SK-N-SH treated with all-trans-retinoic acid at 6 μM for 48 hours (cell line): ENCODE measurements around the gene ALX3.

Experiments
- ATAC-seq: fragments of 200-7000 bp; cut with Tn5 transposase; 3 replicates; pipeline ENCODE4 v1.9.1; 2020; ENCODE audit warnings: mild to moderate bottlenecking, moderate library complexity
- ARNTL ChIP-seq: fragments of 450-650 bp; formaldehyde crosslinking; IDR thresholded peaks from 2 replicates; pipeline ENCODE4 v1.5.0; 2020; ENCODE audit warnings: low read depth, mild to moderate bottlenecking, moderate library complexity, borderline replicate concordance
- BACH2 ChIP-seq: fragments of 250-450 bp; sonication (Bioruptor Pico); IDR thresholded peaks from 2 replicates; pipeline ENCODE4 v1.9.0; 2021; ENCODE audit warnings: mild to moderate bottlenecking, borderline replicate concordance
- CSDC2 ChIP-seq: fragments of 250-450 bp; sonication (Bioruptor Pico); IDR thresholded peaks from 2 replicates; pipeline ENCODE4 v1.5.0; 2020; ENCODE audit warnings: mild to moderate bottlenecking, moderate library complexity
- ESRRG ChIP-seq: fragments of 250-450 bp; sonication (Bioruptor Pico); IDR thresholded peaks from 2 replicates; pipeline ENCODE4 v1.6.1; 2021; ENCODE audit warnings: mild to moderate bottlenecking
- GLIS3 ChIP-seq: fragments of 250-450 bp; sonication (Bioruptor Pico); IDR thresholded peaks from 2 replicates; pipeline ENCODE4 v1.5.0; 2020; ENCODE audit warnings: mild to moderate bottlenecking, moderate library complexity
- ISL1 ChIP-seq: fragments of 250-450 bp; sonication (Bioruptor Pico); IDR thresholded peaks from 2 replicates; pipeline ENCODE4 v2.1.2; 2022; ENCODE audit warnings: mild to moderate bottlenecking, moderate library complexity
- OSR1 ChIP-seq: fragments of 250-450 bp; sonication (Bioruptor Pico); IDR thresholded peaks from 2 replicates; pipeline ENCODE4 v1.8.0; 2022; ENCODE audit warnings: moderate library complexity, mild to moderate bottlenecking, inconsistent platforms
- PPARA ChIP-seq: fragments of 250-450 bp; sonication (Bioruptor Pico); IDR thresholded peaks from 2 replicates; pipeline ENCODE4 v1.5.0; 2020; ENCODE audit warnings: mild to moderate bottlenecking, borderline replicate concordance
- RARB ChIP-seq: fragments of 250-450 bp; sonication (Bioruptor Pico); IDR thresholded peaks from 2 replicates; pipeline ENCODE4 v1.8.0; 2021; ENCODE audit warnings: mild to moderate bottlenecking, moderate library complexity
- SNAI2 ChIP-seq: fragments of 250-450 bp; sonication (Bioruptor Pico); IDR thresholded peaks from 2 replicates; pipeline ENCODE4 v1.5.0; 2020; ENCODE audit warnings: mild to moderate bottlenecking, moderate library complexity
- TCF4 ChIP-seq: fragments of 250-450 bp; sonication (Bioruptor Pico); IDR thresholded peaks from 2 replicates; pipeline ENCODE4 v1.8.0; 2021; ENCODE audit warnings: mild to moderate bottlenecking, moderate library complexity, borderline replicate concordance
- TOX ChIP-seq: fragments of 250-450 bp; sonication (Bioruptor Pico); IDR thresholded peaks from 2 replicates; pipeline ENCODE4 v1.8.0; 2021; ENCODE audit warnings: mild to moderate bottlenecking, moderate library complexity, borderline replicate concordance
- ZC3H10 ChIP-seq: fragments of 250-450 bp; sonication (Bioruptor Pico); IDR thresholded peaks from 2 replicates; pipeline ENCODE4 v1.5.1; 2021; ENCODE audit warnings: mild to moderate bottlenecking, moderate library complexity
- ZFP3 ChIP-seq: fragments of 250-450 bp; sonication (Bioruptor Pico); IDR thresholded peaks from 2 replicates; pipeline ENCODE4 v1.5.0; 2020; ENCODE audit warnings: mild to moderate bottlenecking, moderate library complexity
- ZFP30 ChIP-seq: fragments of 450-650 bp; formaldehyde crosslinking; IDR thresholded peaks from 2 replicates; pipeline ENCODE4 v1.5.0; 2022; ENCODE audit warnings: mild to moderate bottlenecking, moderate library complexity
- ZNF565 ChIP-seq: fragments of 450-650 bp; formaldehyde crosslinking; conservative IDR thresholded peaks from 2 replicates; pipeline ENCODE4 v1.5.0; 2020; ENCODE audit warnings: low read depth, mild to moderate bottlenecking, moderate library complexity
- ZNF70 ChIP-seq: fragments of 450-650 bp; formaldehyde crosslinking; IDR thresholded peaks from 2 replicates; pipeline ENCODE4 v1.5.0; 2020; ENCODE audit warnings: mild to moderate bottlenecking, moderate library complexity
- ZNF8 ChIP-seq: fragments of 450-650 bp; formaldehyde crosslinking; IDR thresholded peaks from 2 replicates; pipeline ENCODE4 v1.5.0; 2020; ENCODE audit warnings: mild to moderate bottlenecking, moderate library complexity
- TF ChIP-seq, protein P1 (sequence below): fragments of 250-450 bp; sonication (Bioruptor Pico); IDR thresholded peaks from 2 replicates; pipeline ENCODE4 v1.5.0; 2020; ENCODE audit warnings: mild to moderate bottlenecking, moderate library complexity
- TF ChIP-seq, protein P2 (sequence below): fragments of 250-450 bp; sonication (Bioruptor Pico); IDR thresholded peaks from 2 replicates; pipeline ENCODE4 v1.8.0; 2021; ENCODE audit warnings: low read depth, mild to moderate bottlenecking, moderate library complexity, borderline replicate concordance
- TF ChIP-seq, protein P3 (sequence below): fragments of 250-450 bp; sonication (Bioruptor Pico); IDR thresholded peaks from 2 replicates; pipeline ENCODE4 v1.5.1; 2021; ENCODE audit warnings: mild to moderate bottlenecking, moderate library complexity
- TF ChIP-seq, protein P4 (sequence below): fragments of 250-450 bp; sonication (Bioruptor Pico); IDR thresholded peaks from 2 replicates; pipeline ENCODE4 v1.5.1; 2020; ENCODE audit warnings: low read depth, mild to moderate bottlenecking, moderate library complexity

The ALX3 gene

DNA sequence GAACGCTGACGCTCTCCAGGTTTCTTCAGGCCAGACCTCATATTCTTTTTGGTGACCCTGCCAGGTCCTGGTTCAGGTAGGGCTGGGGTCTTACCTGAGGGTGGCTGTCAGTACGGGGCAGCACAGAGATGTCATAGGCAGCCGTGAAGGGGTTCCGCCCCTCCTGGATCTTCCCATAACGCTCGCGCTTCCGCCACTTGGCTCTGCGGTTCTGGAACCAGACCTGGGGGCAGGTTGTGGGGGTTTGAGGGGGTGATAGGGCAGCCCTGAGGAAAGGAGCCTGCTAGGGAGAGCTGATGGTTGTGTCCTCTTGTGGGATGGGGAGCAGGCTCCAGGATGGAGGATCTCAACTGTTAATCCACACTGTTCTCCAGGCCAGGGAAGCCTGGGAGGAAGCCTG is 9.1 kb downstream of the ALX3 start:
- ATAC-seq: no peak
- TF ChIP-seq, protein P1, sequence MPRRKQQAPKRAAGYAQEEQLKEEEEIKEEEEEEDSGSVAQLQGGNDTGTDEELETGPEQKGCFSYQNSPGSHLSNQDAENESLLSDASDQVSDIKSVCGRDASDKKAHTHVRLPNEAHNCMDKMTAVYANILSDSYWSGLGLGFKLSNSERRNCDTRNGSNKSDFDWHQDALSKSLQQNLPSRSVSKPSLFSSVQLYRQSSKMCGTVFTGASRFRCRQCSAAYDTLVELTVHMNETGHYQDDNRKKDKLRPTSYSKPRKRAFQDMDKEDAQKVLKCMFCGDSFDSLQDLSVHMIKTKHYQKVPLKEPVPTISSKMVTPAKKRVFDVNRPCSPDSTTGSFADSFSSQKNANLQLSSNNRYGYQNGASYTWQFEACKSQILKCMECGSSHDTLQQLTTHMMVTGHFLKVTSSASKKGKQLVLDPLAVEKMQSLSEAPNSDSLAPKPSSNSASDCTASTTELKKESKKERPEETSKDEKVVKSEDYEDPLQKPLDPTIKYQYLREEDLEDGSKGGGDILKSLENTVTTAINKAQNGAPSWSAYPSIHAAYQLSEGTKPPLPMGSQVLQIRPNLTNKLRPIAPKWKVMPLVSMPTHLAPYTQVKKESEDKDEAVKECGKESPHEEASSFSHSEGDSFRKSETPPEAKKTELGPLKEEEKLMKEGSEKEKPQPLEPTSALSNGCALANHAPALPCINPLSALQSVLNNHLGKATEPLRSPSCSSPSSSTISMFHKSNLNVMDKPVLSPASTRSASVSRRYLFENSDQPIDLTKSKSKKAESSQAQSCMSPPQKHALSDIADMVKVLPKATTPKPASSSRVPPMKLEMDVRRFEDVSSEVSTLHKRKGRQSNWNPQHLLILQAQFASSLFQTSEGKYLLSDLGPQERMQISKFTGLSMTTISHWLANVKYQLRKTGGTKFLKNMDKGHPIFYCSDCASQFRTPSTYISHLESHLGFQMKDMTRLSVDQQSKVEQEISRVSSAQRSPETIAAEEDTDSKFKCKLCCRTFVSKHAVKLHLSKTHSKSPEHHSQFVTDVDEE (CRISPR knock-in tag): no peak
- no peak for TF ChIP-seq CSDC2 (CRISPR knock-in tag)
- no peak for TF ChIP-seq ZC3H10
- TF ChIP-seq ZFP3 (CRISPR knock-in tag): no peak
- no peak for TF ChIP-seq ZFP30 (CRISPR knock-in tag)
- TF ChIP-seq RARB (CRISPR knock-in tag): no peak
- TF ChIP-seq ISL1 (CRISPR knock-in tag): no peak
- no peak for TF ChIP-seq BACH2
- TF ChIP-seq, protein P2, sequence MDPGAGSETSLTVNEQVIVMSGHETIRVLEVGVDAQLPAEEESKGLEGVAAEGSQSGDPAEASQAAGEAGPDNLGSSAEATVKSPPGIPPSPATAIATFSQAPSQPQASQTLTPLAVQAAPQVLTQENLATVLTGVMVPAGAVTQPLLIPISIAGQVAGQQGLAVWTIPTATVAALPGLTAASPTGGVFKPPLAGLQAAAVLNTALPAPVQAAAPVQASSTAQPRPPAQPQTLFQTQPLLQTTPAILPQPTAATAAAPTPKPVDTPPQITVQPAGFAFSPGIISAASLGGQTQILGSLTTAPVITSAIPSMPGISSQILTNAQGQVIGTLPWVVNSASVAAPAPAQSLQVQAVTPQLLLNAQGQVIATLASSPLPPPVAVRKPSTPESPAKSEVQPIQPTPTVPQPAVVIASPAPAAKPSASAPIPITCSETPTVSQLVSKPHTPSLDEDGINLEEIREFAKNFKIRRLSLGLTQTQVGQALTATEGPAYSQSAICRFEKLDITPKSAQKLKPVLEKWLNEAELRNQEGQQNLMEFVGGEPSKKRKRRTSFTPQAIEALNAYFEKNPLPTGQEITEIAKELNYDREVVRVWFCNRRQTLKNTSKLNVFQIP: no peak
- TF ChIP-seq ARNTL: no peak
- no peak for TF ChIP-seq OSR1 (CRISPR knock-in tag)
- TF ChIP-seq ESRRG: no peak
- TF ChIP-seq TCF4 (CRISPR knock-in tag): no peak
- no peak for TF ChIP-seq TOX (CRISPR knock-in tag)
- no peak for TF ChIP-seq ZNF70 (CRISPR knock-in tag)
- no peak for TF ChIP-seq ZNF8 (CRISPR knock-in tag)
- TF ChIP-seq ZNF565 (CRISPR knock-in tag): no peak
- TF ChIP-seq, protein P3, sequence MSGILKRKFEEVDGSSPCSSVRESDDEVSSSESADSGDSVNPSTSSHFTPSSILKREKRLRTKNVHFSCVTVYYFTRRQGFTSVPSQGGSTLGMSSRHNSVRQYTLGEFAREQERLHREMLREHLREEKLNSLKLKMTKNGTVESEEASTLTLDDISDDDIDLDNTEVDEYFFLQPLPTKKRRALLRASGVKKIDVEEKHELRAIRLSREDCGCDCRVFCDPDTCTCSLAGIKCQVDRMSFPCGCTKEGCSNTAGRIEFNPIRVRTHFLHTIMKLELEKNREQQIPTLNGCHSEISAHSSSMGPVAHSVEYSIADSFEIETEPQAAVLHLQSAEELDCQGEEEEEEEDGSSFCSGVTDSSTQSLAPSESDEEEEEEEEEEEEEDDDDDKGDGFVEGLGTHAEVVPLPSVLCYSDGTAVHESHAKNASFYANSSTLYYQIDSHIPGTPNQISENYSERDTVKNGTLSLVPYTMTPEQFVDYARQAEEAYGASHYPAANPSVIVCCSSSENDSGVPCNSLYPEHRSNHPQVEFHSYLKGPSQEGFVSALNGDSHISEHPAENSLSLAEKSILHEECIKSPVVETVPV: no peak
- TF ChIP-seq, protein P4, sequence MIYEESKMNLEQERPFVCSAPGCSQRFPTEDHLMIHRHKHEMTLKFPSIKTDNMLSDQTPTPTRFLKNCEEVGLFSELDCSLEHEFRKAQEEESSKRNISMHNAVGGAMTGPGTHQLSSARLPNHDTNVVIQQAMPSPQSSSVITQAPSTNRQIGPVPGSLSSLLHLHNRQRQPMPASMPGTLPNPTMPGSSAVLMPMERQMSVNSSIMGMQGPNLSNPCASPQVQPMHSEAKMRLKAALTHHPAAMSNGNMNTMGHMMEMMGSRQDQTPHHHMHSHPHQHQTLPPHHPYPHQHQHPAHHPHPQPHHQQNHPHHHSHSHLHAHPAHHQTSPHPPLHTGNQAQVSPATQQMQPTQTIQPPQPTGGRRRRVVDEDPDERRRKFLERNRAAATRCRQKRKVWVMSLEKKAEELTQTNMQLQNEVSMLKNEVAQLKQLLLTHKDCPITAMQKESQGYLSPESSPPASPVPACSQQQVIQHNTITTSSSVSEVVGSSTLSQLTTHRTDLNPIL (CRISPR knock-in tag): no peak

- no peak for ATAC-seq
- TF ChIP-seq CSDC2 (CRISPR knock-in tag) (no peak), GLIS3 (no peak), ZC3H10 (no peak), ESRRG (no peak), SNAI2 (CRISPR knock-in tag) (no peak), ZNF8 (CRISPR knock-in tag) (no peak), ZNF565 (CRISPR knock-in tag) (no peak), TCF4 (CRISPR knock-in tag) (no peak), ZFP3 (CRISPR knock-in tag) (no peak), ISL1 (CRISPR knock-in tag) (no peak), ZNF70 (CRISPR knock-in tag) (no peak), PPARA (CRISPR knock-in tag) (no peak), ARNTL (no peak)
- TF ChIP-seq, protein P1 (CRISPR knock-in tag): no peak
- TF ChIP-seq, protein P2: no peak
- TF ChIP-seq, protein P4 (CRISPR knock-in tag): no peak
- TF ChIP-seq, protein P3: no peak
Observed at GRCh38 chr1:110060662-110061060, 9.8 kb downstream of the ALX3 start.
